GM19099 (cell line): ENCODE results near the gene WDR70.
A peak's percentile ranks its signal among the peaks of the same experiment; 100 is the strongest.

ENCODE experiments used
- POLR2A ChIP-seq: IDR thresholded peaks from 3 replicates; pipeline ENCODE4 v1.6.1; 2011; ENCODE audit warnings: low read depth; ENCODE audit not compliant: insufficient read length; ENCODE audit errors: extremely low read depth

Gene WDR70

DNA sequence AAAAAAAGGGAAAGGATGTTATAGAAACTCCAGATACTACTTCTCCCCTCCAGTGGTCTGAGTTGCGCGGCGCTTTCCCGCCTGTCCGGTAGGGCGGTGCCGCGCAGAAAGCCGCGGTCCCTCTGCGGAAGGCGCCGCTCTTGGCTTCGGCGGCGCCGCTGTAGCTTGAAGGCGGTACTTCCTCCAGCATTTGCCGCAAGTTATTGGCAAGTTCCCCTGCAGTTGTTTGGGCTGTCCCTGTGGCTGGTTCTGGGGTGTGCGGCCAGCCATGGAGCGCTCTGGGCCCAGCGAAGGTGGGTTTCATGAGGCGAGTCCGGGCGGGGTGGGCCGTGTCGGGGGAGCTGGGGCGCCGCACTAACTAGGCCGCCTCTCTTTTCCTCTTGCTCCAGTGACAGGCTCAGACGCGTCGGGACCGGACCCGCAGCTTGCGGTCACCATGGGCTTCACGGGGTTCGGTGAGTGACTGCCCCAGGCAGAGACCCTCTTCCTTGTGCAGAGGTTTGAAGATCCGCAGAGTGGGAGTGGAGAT is at the start of gene WDR70:
WDR70 (plus strand) TSS at position 219 of the 529 bp plus-strand sequence; CDS start at position 269, 50 bp downstream.
- peak; percentile 73 for TF ChIP-seq POLR2A

GRCh38 chr5:37355161-37355560 is 24.0 kb upstream of the WDR70 start:
- TF ChIP-seq POLR2A: no peak

DNA sequence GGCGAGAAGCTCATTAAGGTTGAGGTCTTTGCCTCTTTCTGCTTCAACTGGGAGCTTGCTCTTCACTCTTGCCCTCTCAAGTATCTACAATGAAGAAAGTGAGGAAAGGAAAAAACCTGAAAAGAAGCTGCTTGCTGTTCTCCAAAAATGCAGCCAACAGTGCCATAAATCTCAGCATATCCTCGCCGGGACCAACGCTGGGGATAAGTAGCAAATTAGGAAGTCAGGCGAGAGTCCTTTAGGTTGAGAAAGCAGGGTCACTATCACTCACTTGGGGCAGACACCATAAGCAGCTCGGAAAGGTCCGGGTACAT is 8.6 kb upstream of the WDR70 start:
- no peak for TF ChIP-seq POLR2A

- TF ChIP-seq POLR2A: peak; percentile 73
Measured at GRCh38 chr5:37370864-37371726, 8.0 kb upstream of the WDR70 start, which contains the start of gene NUP155. Gene NUP155, minus strand, starts transcription at chr5:37371106. Its CDS starts 129 bp downstream, at chr5:37370977.

- no peak for TF ChIP-seq POLR2A
Measured at GRCh38 chr5:37375091-37375490, 4.0 kb upstream of the WDR70 start.

GRCh38 chr5:37391591-37391990 is 12.5 kb downstream of the WDR70 start:
- no peak for TF ChIP-seq POLR2A

DNA sequence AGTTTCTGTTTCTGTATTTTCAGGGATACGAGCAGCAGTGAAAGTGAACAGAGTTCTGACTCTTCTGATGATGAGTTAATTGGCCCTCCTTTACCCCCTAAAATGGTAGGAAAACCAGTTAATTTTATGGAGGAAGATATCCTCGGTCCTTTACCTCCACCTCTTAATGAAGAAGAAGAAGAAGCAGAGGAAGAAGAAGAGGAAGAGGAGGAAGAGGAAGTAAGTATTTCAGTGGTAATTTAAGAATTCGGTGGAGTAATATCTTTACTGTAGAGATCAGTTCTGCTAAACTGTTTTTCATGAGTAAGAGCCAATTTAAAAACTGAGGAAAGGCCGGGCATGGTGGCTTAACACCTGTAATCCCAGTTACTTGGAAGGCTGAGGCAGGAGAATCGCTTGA is 17.2 kb downstream of the WDR70 start:
- TF ChIP-seq POLR2A: no peak

GRCh38 chr5:37400501-37400900 is 21.4 kb downstream of the WDR70 start:
- TF ChIP-seq POLR2A: no peak

GRCh38 chr5:37412515-37412914 is 33.4 kb downstream of the WDR70 start:
- TF ChIP-seq POLR2A: no peak

- no peak for TF ChIP-seq POLR2A
Measured at GRCh38 chr5:37417347-37417746, 38.2 kb downstream of the WDR70 start.

DNA sequence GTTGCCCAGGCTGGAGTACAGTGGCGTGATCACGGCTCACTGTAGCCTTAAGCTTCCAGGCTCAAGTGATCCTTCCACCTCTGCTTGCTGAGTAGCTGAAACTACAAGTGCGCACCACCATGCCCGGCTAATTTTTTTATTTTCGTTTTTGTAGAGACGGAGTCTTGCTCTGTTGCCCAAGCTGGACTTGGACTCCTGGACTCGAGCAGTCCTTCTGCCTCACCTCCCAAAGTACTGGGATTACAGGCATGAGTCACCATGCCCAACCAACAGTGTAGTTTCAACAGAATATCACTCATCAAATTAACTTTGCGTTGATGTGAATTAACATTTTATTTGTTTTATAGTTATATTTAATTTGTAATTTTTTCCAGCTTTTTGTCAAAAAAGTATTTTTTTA is 45.3 kb downstream of the WDR70 start:
- TF ChIP-seq POLR2A: no peak

DNA sequence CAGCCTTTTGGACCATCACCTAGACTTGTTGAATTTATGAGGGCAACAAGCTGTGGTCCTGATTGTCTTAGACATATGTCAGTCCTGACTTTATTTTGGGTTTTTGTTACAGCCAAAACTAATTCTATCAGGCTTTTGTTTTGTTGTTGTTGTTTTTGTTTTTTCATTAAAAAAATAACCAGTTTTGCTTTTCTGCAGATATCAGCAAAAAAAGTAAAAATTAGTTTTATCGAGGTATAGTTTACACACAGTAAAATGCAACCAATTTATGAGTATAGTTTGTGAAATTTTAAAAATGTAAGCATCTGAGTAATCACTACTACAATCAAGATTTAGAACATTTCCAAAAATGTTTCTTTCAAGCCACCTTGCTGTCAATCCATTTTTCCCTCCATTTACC is 48.9 kb downstream of the WDR70 start:
- TF ChIP-seq POLR2A: no peak

GRCh38 chr5:37435261-37435660 is 56.1 kb downstream of the WDR70 start:
- TF ChIP-seq POLR2A: no peak

DNA sequence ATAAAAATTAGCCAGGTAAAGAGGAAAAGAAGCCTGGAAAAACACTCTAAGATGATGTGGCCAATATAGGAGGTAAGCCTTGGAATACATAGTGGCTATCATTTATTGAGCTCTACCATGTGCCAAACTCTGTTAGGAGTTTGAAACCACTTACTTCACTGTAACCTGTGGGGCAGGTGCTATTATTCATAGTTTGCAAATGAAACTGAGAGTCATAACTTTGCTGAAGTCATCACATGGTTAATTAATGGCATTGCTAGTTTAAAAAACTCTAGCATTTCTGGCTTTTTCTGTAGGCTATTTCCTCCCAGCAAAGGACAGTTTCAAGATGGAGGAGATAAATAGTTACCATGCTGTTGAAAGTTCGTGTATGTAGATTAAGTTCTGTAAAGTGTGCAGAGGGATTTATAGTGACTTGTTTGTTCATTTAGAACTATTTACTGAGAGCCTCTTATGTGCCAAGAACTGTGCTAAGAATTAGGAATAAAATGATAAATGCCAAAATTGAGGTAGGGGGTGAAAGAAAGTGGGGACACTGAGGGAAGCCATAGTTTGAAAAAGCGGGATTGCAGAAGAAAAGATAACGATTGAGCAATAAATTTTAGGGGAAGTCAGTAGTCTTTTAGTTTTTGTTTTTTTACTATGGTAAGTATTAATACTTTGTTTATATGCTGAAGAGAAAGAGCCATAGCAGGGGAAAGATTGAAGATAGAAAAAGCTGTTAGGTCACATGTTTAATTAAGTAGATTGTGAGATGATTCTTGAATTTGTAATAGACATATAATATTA is 57.2 kb downstream of the WDR70 start:
- TF ChIP-seq POLR2A: no peak

- TF ChIP-seq POLR2A: no peak
Measured at GRCh38 chr5:37437711-37438110, 58.6 kb downstream of the WDR70 start.

GRCh38 chr5:37448941-37449340 is 69.8 kb downstream of the WDR70 start:
- no peak for TF ChIP-seq POLR2A
